GM21576 (cell line): ENCODE measurements around the gene UTS2B.

Experiments used
- ATAC-seq: cut with Tn5 transposase; IDR thresholded peaks from one replicate; pipeline ENCODE4 v1.9.1; 2021; ENCODE audit warnings: mild to moderate bottlenecking, moderate library complexity; ENCODE audit not compliant: unreplicated experiment

Gene UTS2B

DNA sequence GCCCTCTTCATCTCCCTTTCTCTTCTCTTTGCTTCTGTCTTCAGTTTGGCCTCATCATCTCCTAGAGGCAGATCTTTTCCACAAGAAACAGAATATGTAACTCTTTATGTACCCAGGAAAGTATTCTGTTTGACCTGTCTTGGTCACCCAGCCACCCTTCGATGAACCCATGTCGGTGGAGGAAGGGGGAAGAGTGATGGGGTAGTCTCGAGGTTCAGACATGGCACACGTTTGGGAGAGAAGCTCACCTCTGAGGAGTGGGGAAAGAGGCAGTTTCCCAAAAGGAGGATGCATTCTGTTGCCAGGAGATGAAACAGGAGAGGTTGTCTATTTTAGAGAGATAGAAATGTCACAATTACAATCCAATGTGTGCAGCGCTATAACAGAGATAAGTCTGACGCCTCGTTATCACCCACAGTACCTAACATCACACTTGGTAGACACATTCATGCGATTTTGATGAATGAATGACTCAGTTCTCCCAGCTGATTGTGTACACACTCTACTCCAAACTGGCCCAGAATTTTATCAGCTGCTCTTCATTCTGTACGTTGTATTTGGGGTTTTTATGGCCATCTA is 1.9 kb downstream of the UTS2B start:
- ATAC-seq: no peak

DNA sequence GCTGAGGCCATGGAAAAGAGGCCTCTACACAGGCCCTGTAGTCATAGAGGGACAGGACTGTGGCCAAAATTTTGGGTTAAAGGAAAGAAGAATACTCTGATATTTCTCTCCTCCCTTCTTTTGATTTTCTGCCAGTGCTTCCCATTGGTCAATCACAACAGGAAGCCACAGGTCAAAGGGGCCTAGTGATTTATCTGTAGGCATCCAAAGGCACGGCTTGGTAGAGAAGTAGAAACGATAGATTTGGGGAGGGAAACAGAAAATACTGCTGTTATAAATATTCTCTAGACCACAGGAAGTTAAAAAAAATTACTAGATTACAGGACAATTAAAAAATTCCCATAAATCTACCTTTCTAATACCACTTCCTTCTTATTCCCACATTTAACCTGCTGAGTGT is 2.8 kb downstream of the UTS2B start:
- ATAC-seq: no peak

GRCh38 chr3:191324936-191325335 is 5.4 kb downstream of the UTS2B start:
- no peak for ATAC-seq

DNA sequence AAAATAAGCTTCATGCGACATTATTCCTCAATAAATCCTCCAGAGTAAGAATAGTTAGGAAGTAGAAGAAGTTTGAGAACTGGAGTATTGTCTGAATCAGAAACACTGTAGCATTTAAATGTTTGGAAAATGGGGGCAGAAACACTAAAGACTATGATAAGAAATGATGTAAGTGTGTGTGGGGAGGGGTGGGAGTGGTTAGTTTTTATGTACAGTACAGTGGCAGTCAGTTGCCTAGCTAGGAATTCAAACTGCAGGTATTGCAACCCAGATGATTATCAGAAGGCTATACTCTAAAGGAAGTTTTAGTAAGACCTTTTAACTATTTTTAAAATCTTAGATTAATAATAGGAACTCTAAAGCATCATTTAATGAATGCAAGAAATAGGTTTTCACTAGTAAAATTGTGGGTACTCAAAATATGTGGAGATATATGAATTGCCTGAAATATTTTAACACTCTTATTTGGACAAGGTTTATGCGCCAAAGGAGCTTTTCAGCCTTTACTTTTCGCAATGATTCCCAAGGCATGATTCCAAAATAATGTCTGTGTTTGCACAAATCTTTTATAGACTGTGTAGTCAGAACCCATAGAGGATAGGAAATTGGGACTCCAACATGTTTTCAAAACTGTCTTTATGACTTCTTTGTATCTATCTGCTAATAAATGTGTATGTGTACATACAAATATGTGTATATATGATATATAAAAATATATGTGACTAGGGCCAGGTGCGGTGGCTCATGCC is 9.1 kb downstream of the UTS2B start:
- no peak for ATAC-seq

GRCh38 chr3:191320316-191320715 is 10.0 kb downstream of the UTS2B start:
- no peak for ATAC-seq

GRCh38 chr3:191316876-191317603 is 13.3 kb downstream of the UTS2B start:
- no peak for ATAC-seq

DNA sequence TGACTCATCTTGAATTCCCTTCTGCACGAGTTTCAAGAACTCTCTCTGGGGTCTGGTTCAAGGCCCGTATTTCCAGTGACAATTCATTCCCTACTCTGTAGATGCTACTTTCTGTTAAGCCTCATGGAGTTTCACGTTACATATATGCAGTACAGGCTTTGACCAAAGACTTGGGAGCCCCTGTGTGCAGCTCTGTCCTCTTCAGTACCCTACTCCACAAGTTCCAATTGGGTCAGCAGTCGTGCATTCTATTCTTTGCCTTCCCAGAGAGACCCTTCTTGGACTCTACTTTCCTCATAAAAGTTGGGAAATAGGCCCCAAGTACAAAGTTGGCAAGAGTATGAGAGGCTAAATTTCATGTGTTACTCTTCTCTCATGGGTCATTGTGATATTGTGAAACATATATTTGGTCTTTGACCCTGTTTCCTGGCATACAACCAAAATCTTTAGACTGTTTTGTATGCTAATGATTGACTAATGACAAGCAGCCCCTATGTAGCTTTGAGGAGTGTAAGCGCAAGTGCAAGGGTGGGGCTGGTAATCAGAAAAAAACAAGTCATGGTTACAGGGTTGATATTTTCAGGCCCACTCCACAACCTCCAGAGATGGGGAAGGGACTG is 16.1 kb downstream of the UTS2B start:
- ATAC-seq: no peak

- no peak for ATAC-seq
These were observed 17.0 kb downstream of the UTS2B start for GRCh38 chr3:191313296-191313695.

GRCh38 chr3:191307341-191307740 is 23.0 kb downstream of the UTS2B start:
- ATAC-seq: no peak

GRCh38 chr3:191306428-191306827 is 23.9 kb downstream of the UTS2B start:
- no peak for ATAC-seq

DNA sequence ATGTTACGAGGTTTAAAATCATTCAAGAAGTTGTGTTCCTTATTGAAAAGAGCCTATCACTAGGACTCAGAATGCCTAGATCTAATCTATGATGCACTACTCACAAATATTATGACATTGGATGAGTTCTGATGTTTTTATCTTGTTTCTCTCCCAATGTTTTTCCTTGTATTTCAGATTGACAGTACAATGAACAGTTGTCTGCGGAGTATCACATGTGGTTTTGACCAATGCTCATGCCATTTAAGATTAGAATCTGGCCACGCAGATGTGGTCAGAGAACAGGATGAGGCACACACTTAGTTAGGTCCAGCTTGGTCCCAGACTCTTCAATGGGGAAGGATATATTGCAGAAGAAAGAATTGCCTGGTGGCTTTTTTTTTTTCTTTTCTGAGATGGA is 26.7 kb downstream of the UTS2B start:
- no peak for ATAC-seq

GRCh38 chr3:191302451-191302850 is 27.9 kb downstream of the UTS2B start:
- ATAC-seq: no peak

DNA sequence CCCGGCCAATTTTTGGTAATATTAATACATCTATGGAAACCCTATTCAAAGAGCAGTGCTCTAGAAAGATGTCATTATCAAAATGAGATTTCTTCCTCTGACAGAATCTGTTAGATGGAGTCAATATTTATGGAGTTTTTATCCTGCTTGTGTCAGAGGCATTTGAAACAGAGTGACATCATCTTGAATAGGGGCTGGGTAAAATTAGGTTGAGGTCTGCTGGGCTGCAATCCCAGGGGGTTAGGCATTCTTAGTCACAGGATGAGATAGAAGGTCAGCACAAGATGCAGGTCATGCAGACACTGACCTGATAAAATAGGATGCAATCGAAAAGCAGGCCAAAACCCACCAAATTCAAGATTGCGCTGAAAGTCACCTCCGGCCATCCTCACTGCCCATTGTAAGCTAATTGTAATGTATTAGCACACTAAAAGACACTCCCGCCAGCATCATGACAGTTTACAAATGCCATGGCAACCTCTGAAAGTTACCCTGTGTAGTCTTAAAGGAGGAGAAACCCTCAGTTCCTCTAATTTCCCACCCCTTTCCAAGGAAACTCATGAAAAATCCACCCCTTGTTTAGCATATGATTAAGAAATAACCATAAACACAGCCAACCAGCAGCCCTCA is 28.4 kb downstream of the UTS2B start:
- no peak for ATAC-seq

DNA sequence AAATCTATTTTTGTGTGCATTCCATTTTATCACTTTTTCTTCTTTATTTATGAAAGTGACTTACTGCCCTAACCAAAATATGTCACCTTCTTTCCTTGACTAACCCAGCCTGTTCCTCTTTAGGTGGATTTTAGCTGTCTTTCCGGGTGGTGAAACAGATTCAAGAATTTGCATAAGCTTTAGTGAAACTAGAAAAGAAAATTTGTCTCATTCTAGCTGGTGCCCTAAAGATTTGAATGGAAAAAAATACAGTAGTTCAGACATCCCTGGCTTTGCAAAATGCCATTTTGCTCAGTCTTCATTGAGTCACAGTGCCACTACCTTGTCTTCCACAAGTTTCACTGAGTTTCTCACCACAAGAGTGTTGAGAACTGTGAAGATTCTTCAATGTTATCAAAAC is 29.3 kb downstream of the UTS2B start:
- ATAC-seq: peak; percentile 70

- ATAC-seq: peak; percentile 31
These were observed 29.9 kb downstream of the UTS2B start for GRCh38 chr3:191300422-191300821.

DNA sequence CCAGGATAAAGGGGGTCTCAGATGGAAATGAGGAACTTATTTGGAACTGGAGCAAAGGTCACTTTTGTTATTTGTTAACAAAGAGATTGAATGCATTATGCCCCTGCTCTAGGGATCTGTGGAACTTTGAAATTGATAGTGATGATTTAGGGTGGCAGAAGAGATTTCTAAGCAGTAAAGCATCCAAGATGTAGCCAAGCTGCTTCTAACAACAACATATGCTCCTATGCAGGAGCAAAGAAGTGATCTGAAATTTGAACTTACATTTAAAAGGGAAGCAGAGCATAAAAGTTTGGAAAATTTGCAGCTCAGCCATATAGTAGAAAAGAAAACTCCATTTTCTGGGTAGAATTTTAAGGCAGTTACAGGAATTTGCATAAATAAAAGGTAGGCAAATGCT is 31.5 kb downstream of the UTS2B start:
- no peak for ATAC-seq

DNA sequence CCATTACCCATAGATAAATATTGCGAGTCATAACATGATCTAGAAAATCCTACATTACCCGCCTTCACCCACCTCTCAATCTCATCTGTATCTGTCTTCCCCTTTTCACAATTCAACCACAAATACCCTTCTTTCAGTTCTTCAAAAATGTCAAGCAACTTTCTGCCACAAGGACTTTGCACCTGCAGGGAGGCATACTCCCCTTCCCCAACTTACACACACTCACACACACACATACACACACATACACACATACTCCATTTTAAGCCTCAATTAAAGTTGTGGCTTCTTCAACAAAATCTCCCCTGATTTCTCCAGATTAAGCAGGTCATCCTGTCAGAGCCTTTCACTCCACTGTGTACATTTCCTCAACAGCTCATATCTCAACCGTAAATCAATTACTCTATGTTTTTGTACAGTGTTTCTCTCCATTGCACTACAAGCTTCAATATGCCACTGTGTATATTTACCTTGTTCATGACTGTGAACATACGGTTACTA is 34.2 kb downstream of the UTS2B start:
- peak; percentile 84 for ATAC-seq

- no peak for ATAC-seq
These were observed 36.0 kb downstream of the UTS2B start for GRCh38 chr3:191294291-191294690.

DNA sequence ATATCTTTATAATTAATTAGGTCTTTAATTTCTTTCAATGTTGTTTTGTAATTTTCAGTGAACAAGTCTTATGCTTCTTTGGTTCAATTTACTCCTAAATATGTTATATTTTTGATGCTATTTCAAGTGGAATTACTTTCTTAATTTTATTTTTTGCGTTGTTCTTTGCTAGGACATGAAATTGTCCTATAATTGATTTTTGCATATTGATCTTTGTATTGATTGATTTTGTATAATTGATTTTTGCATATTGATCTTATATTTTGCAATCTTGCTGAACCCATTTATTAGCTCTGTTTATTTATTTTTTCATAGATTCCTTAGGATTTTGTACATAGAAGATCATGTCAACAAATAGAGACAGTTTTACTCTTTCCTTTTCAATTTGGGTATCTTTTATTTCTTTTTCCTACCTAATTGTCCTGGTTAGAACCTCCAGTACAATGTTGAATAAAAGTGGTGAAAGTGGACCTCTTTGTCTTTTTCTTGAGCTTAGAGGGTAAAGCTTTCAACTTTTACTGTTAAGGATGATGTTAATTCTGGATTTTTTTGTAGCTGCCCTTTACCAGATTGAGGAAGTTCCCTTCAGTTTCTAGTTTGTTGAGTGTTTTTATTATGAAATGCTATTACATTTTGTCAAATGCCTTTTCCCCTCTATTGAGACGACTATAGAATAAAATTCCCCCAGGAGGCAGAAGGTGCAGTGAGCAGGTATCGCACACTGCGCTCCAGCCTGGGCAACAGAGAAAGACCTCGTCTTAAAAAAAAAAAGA is 37.9 kb downstream of the UTS2B start:
- no peak for ATAC-seq

DNA sequence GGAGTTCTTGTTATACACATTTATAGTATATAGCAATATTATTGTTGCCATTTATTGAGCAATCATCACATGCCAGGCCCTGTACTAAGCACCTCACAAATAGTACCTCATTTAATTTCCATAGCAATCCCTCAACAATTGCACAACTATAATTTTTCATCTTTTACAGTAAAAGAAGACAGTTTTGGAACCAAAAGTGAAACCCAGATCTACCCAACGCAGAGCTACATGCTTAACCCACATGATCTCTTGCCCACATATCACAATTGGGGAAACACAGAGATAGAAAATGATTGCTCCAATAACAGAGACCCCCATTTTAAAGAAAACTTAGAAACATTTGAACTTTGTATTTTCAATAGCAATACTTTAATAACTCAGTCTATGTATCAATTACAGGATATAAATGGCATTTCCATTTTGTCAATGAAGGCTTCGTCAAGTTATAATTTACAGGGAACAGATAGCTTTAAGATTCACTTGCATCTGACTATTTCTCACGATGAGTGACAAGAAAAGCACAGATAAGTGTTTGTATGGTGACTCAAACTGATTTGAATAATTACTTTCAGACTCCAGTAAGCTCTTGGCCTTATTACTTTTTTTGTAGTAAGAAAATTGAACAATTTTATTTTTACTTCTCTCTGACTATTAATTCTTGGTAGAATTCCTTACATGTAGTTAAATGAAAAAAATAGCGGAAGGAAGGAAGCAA is 39.9 kb downstream of the UTS2B start:
- ATAC-seq: peak; percentile 77
